HCT116 (cell line): ENCODE data around the gene KRTAP1-5. TPM values are rescaled to one million over a fixed set of nuclear protein-coding genes. Genes with fewer than 3 reads are reported as not detected.
"Not testable (repeated sequence)": the region's sequence is repeated elsewhere in the genome, so short reads cannot be mapped to it uniquely, and the experiment has no call there.

Source experiments
- ATAC-seq: fragments of 200-7000 bp; cut with Tn5 transposase; 2 replicates; pipeline ENCODE4 v1.9.1; 2020; ENCODE audit warnings: mild to moderate bottlenecking, moderate library complexity
- BruUV-seq: library from RNA; stranded (reverse); fragments of 400-500 nt; replicated peaks from 2 replicates; lab custom pipeline; 2021; lab: Mats Ljungman, UMichigan
- CTCF ChIA-PET: fragments of 300-600 bp; sonication (Branson Sonifier 250); formaldehyde crosslinking; loops from one replicate; lab custom pipeline; 2021; ENCODE audit warnings: antibody characterized with exemption; lab: Charles Lee
- POLR2A ChIA-PET: fragments of 300-600, 350-600 bp; sonication (Branson Sonifier 250); formaldehyde crosslinking; loops from one replicate; lab custom pipeline; 2021; ENCODE audit warnings: antibody characterized with exemption; lab: Charles Lee
- RAD21 ChIA-PET, 2 experiments: fragments of 300-600 bp; sonication (Branson Sonifier 250); formaldehyde crosslinking; loops; one replicate each; lab custom pipeline; 2023; ENCODE audit warnings: low total read pairs in 2 of 2; ENCODE audit not compliant: uncharacterized antibody in 2 of 2, unreplicated experiment in 2 of 2, low non-redundant PET in 1 of 2; lab: Charles Lee
- DNase-seq: peaks from one replicate; pipeline ENCODE4 v3.0.0-alpha.2; 2010; ENCODE audit warnings: low read depth, low spot score
- H2AFZ ChIP-seq: fragments of 200-600 bp; shearing (Covaris generic), sonication (generic); 2 replicates; pipeline ENCODE4 v1.6.1; 2017; ENCODE audit warnings: low read depth, mixed run types, mixed read lengths, antibody characterized with exemption, low read length; ENCODE audit not compliant: poor library complexity, severe bottlenecking
- H3K27ac ChIP-seq: 2 replicates; pipeline ENCODE4 v1.5.1; 2012; ENCODE audit warnings: low read depth, low read length
- H3K27me3 ChIP-seq: fragments of 200-600 bp; sonication (generic); 2 replicates; pipeline ENCODE4 v1.6.1; 2016; ENCODE audit warnings: mixed run types, low read length, mixed read lengths; ENCODE audit not compliant: insufficient read depth
- H3K36me3 ChIP-seq, 2 experiments: fragments of 200-500 bp in 1 of 2; fragments of 200-600 bp in 1 of 2; sonication (Bioruptor generic) in 1 of 2; sonication (generic) in 1 of 2; 2 replicates each; pipeline versions ENCODE4 v1.5.1 to v1.6.1; 2014 to 2016; ENCODE audit warnings: low read length in 2 of 2, inconsistent platforms in 1 of 2, mixed read lengths in 1 of 2, mixed run types in 1 of 2; ENCODE audit not compliant: insufficient read depth in 2 of 2, control insufficient read depth in 1 of 2
- H3K4me1 ChIP-seq, 2 experiments: fragments of 200-600 bp in 1 of 2; sonication (generic) in 1 of 2; 2 replicates each; pipeline versions ENCODE4 v1.5.1 to v1.6.1; 2012 to 2017; ENCODE audit warnings: low read length in 2 of 2, inconsistent platforms in 1 of 2, mild to moderate bottlenecking in 1 of 2, mixed read lengths in 1 of 2, mixed run types in 1 of 2, moderate library complexity in 1 of 2; ENCODE audit not compliant: insufficient read depth in 2 of 2, control insufficient read depth in 1 of 2
- H3K4me2 ChIP-seq: fragments of 200-600 bp; sonication (generic); 2 replicates; pipeline ENCODE4 v1.6.1; 2017; ENCODE audit warnings: mixed run types, low read length, mixed read lengths
- H3K4me3 ChIP-seq, 2 experiments: fragments of 200-600 bp in 1 of 2; sonication (generic) in 1 of 2; replicated peaks in 1 of 2; 2 replicates each; pipeline ENCODE4 v1.5.1; 2011 to 2016; ENCODE audit warnings: low read length in 2 of 2, control low read depth in 1 of 2, low read depth in 1 of 2, mild to moderate bottlenecking in 1 of 2, mixed read lengths in 1 of 2, mixed run types in 1 of 2
- H3K79me2 ChIP-seq: fragments of 200-600 bp; sonication (generic); 2 replicates; pipeline ENCODE4 v1.6.1; 2017; ENCODE audit warnings: mild to moderate bottlenecking, mixed run types, low read length, moderate library complexity, mixed read lengths; ENCODE audit not compliant: insufficient read depth
- H3K9ac ChIP-seq: fragments of 200-600 bp; sonication (generic); 2 replicates; pipeline ENCODE4 v1.6.1; 2016; ENCODE audit warnings: low read length, mixed read lengths
- H3K9me2 ChIP-seq: fragments of 200-600 bp; sonication (generic), shearing (Covaris generic); 2 replicates; pipeline ENCODE4 v1.6.1; 2017; ENCODE audit warnings: mixed run types, mild to moderate bottlenecking, moderate library complexity; ENCODE audit not compliant: insufficient read depth
- H3K9me3 ChIP-seq, 2 experiments: fragments of 200-500 bp in 1 of 2; fragments of 200-600 bp in 1 of 2; sonication (Bioruptor generic) in 1 of 2; sonication (generic) in 1 of 2; 2 replicates each; pipeline ENCODE4 v1.6.1; 2014 to 2017; ENCODE audit warnings: low read length in 2 of 2, mixed read lengths in 2 of 2, inconsistent platforms in 1 of 2, low read depth in 1 of 2, mild to moderate bottlenecking in 1 of 2, mixed run types in 1 of 2, moderate library complexity in 1 of 2; ENCODE audit not compliant: control insufficient read depth in 1 of 2, insufficient read depth in 1 of 2
- H4K20me1 ChIP-seq: fragments of 200-600 bp; sonication (generic), shearing (Covaris generic); 2 replicates; pipeline ENCODE4 v1.6.1; 2017; ENCODE audit warnings: mixed run types, mild to moderate bottlenecking, moderate library complexity; ENCODE audit not compliant: insufficient read depth
- CEBPB ChIP-seq: IDR thresholded peaks from 2 replicates; pipeline ENCODE4 v1.6.1; 2012; ENCODE audit warnings: low read depth
- ELF1 ChIP-seq: IDR thresholded peaks from 2 replicates; pipeline ENCODE4 v1.6.1; 2012; ENCODE audit warnings: low read depth, borderline replicate concordance
- FOSL1 ChIP-seq: IDR thresholded peaks from 2 replicates; pipeline ENCODE4 v1.6.1; 2012; ENCODE audit warnings: low read depth
- POLR2A ChIP-seq: IDR thresholded peaks from 2 replicates; pipeline ENCODE4 v1.7.0; 2011; ENCODE audit warnings: borderline replicate concordance; ENCODE audit not compliant: insufficient read depth, insufficient read length; ENCODE audit errors: extremely low read depth
- POLR2AphosphoS5 ChIP-seq: IDR thresholded peaks from 2 replicates; pipeline ENCODE4 v1.6.1; 2011; ENCODE audit warnings: mild to moderate bottlenecking, low read depth, low read length, moderate library complexity
- SP1 ChIP-seq: IDR thresholded peaks from 2 replicates; pipeline ENCODE4 v1.6.1; 2012; ENCODE audit warnings: low read depth
- SRF ChIP-seq: IDR thresholded peaks from 2 replicates; pipeline ENCODE4 v1.6.1; 2012; ENCODE audit warnings: low read depth
- TCF7L2 ChIP-seq: IDR thresholded peaks from 2 replicates; pipeline ENCODE4 v1.7.0; 2011; ENCODE audit warnings: borderline replicate concordance, inconsistent platforms; ENCODE audit not compliant: insufficient read depth, insufficient read length; ENCODE audit errors: extremely low read depth
- ZNF274 ChIP-seq: fragments of 200-500 bp; sonication (Bioruptor generic); IDR thresholded peaks from 2 replicates; pipeline ENCODE4 v1.6.1; 2014; ENCODE audit warnings: mild to moderate bottlenecking, low read depth, low read length, inconsistent platforms
- intact Hi-C: fragments of 100-400 bp; cut with micrococcal nuclease; formaldehyde crosslinking; loops from 2 replicates; pipeline ENCODE4 v1.10.0; 2022
- total RNA-seq: library from RNA; stranded (reverse); gene quantifications from one replicate; pipeline ENCODE4 v1.2.1, GENCODE V29; 2021; ENCODE audit not compliant: unreplicated experiment
- TF ChIP-seq, protein P1 (sequence below): IDR thresholded peaks from 2 replicates; pipeline ENCODE4 v1.6.1; 2012; ENCODE audit warnings: low read depth

Gene KRTAP1-5
- total RNA-seq, 1 experiment from 2014 or later, result not detected

DNA sequence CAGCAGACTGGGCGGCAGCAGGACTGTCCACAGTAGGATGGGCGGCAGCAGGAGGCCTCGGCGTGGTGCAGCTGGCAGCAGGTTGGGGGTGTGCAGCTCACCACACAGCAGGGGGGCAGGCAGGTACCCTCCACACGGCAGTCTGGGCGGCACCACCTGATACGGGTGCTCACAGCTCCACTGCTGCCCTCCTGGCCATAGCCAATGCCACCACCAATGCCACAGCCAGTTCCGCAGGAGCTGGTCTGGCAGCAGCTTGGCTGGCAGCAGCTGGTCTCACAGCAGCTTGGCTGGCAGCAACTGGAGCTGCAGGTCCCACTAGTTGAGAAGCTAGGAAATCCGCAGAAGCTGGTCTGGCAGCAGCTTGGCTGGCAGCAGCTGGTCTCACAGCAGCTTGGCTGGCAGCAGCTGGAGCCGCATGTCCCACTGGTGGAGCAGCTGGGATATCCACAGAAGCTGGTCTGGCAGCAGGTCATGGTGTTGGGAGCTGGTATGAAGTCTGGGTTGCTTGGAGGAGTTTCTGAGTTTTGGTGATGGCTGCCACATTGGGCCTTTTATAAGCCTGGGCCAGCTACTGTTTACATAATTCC lies 7.4 kb upstream of the KRTAP1-5 start, which contains the start of gene KRTAP1-3:
Gene KRTAP1-3, minus strand, starts transcription at position 529 of the 590 bp plus-strand sequence. Its CDS starts 53 bp downstream, at position 476.
- POLR2A ChIA-PET, H2AFZ ChIP-seq, RAD21 ChIA-PET, H3K27me3 ChIP-seq, H3K4me3 ChIP-seq, H3K9ac ChIP-seq, H3K9me2 ChIP-seq, H3K4me2 ChIP-seq, DNase-seq, H4K20me1 ChIP-seq, H3K27ac ChIP-seq, H3K9me3 ChIP-seq, H3K36me3 ChIP-seq, intact Hi-C loops, CTCF ChIA-PET, BruUV-seq, ATAC-seq, H3K79me2 ChIP-seq: not testable (repeated sequence)
- peaks cover 7 to 10% of the 10 kb centered on the region in 2 experiments; a peak in 2 of 4 replicates for H3K4me1 ChIP-seq

DNA sequence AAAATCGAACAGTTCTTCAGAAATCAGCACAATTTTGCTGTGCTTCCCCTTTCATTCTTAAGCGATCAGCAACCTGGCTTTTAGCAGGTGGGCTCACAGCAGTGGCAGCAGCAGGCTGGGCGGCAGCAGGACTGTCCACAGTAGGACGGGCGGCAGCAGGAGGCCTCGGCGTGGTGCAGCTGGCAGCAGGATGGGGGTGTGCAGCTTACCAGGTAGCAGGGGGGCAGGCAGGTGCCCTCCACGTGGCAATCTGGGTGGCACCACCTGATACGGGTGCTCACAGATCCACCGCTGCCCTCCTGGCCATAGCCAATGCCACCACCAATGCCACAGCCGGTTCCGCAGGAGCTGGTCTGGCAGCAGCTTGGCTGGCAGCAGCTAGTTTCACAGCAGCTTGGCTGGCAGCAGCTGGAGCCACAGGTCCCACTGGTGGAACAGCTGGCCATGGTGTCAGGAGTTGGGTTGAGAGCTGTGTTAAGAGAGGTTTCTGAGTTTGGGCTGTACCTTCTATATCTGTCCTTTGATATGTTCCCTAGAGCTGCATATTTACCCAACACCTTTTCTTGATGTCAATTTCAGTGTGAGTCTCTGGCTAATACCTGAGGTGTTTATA lies 2.7 kb upstream of the KRTAP1-5 start, which contains the start of gene KRTAP1-4:
Gene KRTAP1-4, minus strand, starts transcription at position 563 of the 613 bp plus-strand sequence. Its CDS starts 117 bp downstream, at position 446.
- H3K9me2 ChIP-seq, result no peaks in the 10 kb centered on the region
- no peaks in the 10 kb centered on the region for H3K36me3 ChIP-seq
- no peaks in the 10 kb centered on the region for H3K4me1 ChIP-seq
- H3K9me3 ChIP-seq, result no peaks in the 10 kb centered on the region
- no TSS peak for BruUV-seq
- ATAC-seq (no peak), DNase-seq (no peak)
- RAD21 ChIA-PET, result no interaction called here
- no peak for TF ChIP-seq ZNF274
- TF ChIP-seq TCF7L2, result no peak
- no peak for TF ChIP-seq SP1
- TF ChIP-seq FOSL1, result no peak
- no peak for TF ChIP-seq ELF1
- TF ChIP-seq CEBPB, result no peak
- TF ChIP-seq SRF, result no peak
- TF ChIP-seq, protein P1, sequence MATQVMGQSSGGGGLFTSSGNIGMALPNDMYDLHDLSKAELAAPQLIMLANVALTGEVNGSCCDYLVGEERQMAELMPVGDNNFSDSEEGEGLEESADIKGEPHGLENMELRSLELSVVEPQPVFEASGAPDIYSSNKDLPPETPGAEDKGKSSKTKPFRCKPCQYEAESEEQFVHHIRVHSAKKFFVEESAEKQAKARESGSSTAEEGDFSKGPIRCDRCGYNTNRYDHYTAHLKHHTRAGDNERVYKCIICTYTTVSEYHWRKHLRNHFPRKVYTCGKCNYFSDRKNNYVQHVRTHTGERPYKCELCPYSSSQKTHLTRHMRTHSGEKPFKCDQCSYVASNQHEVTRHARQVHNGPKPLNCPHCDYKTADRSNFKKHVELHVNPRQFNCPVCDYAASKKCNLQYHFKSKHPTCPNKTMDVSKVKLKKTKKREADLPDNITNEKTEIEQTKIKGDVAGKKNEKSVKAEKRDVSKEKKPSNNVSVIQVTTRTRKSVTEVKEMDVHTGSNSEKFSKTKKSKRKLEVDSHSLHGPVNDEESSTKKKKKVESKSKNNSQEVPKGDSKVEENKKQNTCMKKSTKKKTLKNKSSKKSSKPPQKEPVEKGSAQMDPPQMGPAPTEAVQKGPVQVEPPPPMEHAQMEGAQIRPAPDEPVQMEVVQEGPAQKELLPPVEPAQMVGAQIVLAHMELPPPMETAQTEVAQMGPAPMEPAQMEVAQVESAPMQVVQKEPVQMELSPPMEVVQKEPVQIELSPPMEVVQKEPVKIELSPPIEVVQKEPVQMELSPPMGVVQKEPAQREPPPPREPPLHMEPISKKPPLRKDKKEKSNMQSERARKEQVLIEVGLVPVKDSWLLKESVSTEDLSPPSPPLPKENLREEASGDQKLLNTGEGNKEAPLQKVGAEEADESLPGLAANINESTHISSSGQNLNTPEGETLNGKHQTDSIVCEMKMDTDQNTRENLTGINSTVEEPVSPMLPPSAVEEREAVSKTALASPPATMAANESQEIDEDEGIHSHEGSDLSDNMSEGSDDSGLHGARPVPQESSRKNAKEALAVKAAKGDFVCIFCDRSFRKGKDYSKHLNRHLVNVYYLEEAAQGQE, result no peak
- no peak for TF ChIP-seq POLR2AphosphoS5
- no peak for TF ChIP-seq POLR2A
- no peak within 1 kb of the TSS for H3K4me3 ChIP-seq
- no peak within 1 kb of the TSS for H3K9ac ChIP-seq
- POLR2A ChIA-PET, result no interaction called here
- no peak within 1 kb of the TSS for H3K4me2 ChIP-seq
- no peaks in the 10 kb centered on the region for H4K20me1 ChIP-seq
- H3K27me3 ChIP-seq, result no peaks in the 10 kb centered on the region
- H2AFZ ChIP-seq, result no peak within 1 kb of the TSS
- CTCF ChIA-PET, result interaction anchor here (1.2 kb wide), 1 partner anchor 10 kb away, joined by 3 read pairs; no protein-coding TSS in a partner anchor
- H3K79me2 ChIP-seq, result no peaks in the 10 kb centered on the region
- intact Hi-C loops, result no loop called here
- no peak within 1 kb of the TSS for H3K27ac ChIP-seq
